ENCODE results near the gene TMEM87A.
"Not testable (repeated sequence)": the region's sequence is repeated elsewhere in the genome, so short reads cannot be mapped to it uniquely, and the experiment has no call there.

The TMEM87A gene

DNA sequence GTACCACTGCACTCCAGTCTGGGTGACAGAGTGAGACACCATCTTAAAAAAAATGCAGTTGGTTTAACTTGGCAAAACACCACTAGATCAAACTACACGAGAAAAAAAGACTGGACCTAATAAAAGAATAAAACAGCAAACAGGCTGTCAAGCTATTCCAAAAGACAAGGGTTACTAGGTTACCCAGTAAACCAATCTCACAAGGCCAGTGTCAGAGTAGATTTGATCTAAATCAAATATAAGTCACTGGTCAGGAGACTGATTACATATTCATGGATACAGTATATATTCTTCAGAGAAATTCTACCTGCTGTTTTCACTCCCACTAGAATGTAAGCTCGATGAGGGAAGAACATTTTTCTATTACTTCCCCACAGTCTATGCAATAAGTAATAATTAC, 2.7 kb downstream of the TMEM87A start:
- DNase-seq (ENCODE audit: low read depth), result no peak

DNA sequence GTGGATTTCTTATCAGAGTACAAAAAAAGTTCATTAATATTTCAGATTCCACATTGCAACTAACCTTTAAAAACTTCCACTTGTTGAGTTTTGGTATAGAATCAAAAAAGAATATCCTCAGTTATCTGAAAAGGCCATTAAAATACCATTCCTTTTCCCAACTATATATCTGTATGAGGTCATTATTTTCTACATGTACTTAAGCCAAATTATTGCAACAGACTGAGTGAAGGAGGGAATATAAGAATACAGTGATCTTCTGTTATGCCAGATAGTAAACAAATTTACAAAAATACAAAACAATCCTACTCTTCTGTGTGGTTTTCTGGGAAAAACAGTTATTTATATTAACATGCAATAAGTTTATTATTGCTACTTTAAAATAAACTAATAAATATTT, 5.9 kb downstream of the TMEM87A start:
- no peak for DNase-seq (ENCODE audit: low read depth)

DNA sequence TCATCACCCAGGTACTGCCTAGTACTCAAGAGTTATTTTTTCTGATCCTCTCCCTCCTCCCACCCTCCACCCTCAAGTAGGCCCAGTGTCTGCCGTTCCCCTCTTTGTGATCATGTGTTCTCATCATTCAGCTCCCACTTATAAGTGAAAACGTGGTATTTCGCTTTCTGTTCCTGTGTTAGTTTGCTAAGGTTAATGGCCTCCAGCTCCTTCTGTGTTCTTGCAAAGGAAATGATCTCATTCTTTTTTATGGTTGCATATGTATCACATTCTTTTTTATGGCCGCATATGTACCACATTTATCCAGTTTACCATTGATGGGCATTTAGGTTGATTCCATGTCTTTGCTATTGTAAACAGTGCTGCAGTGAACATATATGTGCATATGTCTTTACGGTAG, 8.4 kb downstream of the TMEM87A start:
- no peak for DNase-seq (ENCODE audit: low read depth)

DNA sequence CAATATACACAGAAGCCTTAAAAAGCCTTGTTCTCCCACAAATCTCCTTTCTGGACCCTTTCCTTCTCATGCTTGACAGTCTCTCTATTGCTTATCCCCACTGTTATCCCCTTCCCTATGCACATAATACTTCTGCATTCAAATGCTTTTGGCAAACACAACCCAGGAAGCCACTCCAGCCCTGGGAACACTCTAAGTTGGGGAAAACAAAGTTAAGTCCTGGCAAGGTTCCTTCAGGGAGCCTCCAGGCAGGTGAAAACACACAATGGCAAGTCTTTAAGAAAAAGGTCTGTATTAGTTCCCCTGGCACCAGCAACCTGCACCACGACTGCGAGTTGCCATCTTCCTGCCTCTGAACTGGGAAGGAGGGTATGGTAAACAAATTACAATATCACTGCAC, 19.9 kb downstream of the TMEM87A start:
- no peak for DNase-seq (ENCODE audit: low read depth)

DNA sequence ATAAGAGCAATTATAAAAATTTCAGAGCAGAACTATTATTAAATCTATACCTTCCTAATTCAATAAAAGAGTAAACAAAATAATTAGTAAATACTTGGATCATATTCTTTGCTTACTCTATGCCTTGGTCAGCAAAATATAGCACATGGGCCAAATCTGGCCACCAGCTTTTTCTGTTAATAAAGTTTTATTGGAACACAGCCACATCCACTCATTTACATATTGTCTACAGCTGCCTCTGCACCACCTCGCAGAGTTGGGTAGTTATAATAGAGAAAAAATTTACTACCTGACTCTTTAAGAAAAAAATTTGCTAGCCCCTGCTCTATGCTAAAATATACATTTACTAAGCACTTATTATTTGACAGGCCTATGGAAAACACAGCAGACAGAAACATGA, 32.4 kb downstream of the TMEM87A start:
- no peak for DNase-seq (ENCODE audit: low read depth)

DNA sequence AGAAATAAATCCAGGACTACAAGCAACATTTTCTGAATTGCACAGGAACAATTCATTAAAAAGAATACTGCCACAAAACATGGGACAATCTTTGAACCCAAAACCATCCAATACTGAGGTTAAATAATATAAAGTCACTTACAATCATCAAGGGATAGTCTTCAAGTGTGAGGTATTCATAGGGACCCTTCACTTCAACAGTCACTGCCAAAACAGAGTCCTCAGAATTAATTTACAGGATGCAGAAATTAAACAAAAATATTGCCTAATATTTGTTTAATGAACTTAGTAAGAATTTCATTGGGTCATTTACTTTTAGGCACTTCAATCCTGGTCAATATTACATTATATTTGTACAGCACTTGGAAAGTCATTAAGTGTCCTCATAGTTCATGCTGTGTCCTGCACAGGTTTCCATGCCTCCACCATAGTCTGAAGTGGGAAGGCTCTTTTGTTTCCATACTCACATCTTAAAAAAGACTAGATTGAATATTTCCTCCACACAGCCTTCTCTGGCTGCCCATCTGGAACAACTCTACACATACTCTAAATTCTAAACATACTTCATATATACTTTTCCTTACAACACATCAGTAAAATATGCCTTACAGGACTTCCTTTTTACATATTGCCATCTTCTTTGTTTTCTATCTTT, 33.6 kb downstream of the TMEM87A start:
- no peak for DNase-seq (ENCODE audit: low read depth)

DNA sequence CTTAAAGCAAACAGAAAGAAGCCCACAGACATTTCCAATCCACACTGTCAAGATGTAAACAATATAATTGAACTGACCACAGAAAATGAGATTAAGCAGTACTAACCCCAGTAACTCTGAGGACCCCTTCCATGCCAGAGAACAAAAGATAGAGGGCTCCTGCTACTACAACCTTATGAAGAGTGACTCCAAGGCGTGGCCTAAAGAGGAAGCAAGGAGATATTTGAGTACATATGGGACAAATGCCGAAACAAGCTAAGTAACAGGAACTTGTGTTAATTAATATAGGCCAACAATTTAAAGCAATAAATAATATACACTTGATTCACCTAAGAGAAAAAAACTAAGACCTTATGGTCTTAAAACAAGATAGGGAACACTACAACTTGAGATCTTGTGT, 40.1 kb downstream of the TMEM87A start:
- DNase-seq (ENCODE audit: low read depth), result no peak

DNA sequence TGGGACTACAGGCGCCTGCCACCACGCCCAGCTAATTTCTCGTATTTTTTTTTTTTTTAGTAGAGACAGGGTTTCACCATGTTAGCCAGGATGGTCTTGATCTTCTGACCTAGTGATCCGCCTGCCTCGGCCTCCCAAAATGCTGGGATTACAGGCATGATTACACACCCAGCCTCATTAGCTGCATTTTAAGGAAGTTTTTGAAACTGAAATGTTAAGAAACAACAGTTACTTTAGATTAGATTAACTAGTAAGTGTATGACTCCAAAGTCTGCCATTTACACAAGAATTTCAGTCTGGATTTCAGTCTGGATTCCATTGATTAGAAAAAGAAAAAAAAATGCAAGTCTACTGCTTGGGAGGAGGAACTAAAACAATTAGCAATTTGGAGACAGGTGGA, 40.6 kb downstream of the TMEM87A start:
- DNase-seq (ENCODE audit: low read depth), result no peak

DNA sequence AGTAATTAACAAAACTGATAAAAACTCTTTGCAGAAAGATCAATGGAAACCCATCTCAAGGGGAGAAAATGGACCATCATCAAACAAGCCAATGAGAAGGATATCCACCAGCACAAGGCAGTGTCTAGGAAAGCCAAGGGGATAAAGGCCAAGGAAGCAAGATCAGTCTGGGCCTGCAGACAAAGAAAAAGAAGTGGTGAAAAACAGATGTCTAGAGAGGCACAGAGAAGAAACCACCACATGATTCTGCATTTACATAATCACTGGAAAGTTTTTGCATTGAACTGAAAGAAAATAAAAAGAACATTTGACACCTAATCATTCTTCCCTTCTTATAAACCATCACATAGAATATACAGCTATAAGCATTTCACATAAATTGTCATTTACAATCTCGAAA, 42.1 kb downstream of the TMEM87A start:
- no peak for DNase-seq (ENCODE audit: low read depth)

DNA sequence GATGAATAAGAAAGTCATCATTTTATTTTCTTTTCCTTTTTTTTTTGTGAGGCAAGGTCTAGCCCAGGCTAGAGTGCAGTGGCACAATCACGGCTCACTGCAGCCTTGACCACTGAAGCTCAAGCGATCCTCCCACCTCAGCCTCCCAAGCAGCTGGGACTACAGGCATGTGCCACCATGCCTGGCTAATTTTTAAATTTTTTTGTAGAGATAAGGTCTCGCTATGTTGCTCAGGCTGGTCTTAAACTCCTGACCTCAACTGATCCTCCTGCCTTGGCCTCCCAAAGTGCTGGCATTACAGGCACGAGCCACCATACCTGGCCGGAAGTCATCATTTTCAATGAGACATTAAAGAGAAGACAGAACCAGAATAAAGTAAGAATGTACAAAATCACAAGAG, 44.3 kb downstream of the TMEM87A start:
- DNase-seq (ENCODE audit: low read depth), result not testable (repeated sequence)

DNA sequence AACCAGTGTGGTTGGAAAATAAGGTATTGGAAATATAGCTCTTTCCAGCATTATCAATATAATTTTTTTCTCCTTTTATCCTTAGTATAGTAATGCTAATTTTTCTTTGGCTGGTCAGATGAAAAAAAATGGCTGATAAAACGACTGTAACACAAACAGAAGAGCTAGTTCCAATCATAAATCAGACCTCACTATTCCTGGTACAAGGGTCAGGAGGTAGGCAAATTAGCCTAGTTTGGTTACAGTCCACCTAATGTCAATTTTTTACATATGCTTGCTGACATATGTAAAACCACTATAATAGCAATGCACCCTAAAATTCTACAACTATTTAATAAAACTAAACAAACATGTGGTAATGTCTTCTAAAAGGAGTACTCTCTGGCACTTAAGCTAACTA, 45.2 kb downstream of the TMEM87A start:
- DNase-seq (ENCODE audit: low read depth), result no peak

DNA sequence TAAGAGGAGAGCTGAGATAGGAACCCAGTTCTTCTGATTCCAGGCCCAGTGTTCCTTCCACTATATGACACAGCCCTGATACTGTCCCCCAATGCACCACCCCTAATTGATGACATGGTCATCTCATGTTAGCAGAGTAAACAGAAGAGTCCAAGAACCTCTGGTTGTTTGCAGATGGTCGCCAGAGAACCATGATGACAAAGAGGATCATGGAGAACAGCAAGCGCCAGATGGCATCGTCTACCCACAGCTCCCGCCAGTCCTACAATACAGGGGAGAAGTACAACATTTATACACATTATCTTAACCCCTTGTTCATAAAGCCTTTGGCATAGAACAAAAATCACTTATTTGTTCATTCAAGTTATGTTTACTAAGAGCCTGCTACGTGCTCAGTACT, 46.6 kb downstream of the TMEM87A start:
- DNase-seq (ENCODE audit: low read depth), result no peak

DNA sequence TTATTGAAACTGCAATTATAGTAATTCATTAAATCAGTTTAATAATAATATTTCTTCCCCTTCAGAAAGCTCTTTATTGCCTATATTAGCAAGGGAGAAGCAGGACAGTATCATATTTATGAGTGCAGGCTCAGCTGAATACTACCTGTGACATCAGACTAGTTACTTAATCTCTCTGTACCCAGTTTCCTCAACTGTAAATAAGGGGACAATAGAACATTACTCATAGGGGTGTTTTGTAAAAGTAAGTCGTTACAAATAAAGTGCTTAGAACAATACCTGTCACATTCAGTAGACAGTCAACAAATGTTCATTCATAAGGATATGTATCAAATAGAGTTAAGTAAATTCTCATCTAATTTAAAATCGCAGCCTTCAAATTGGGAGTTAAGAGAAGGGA, 53.0 kb downstream of the TMEM87A start:
- DNase-seq (ENCODE audit: low read depth), result no peak

DNA sequence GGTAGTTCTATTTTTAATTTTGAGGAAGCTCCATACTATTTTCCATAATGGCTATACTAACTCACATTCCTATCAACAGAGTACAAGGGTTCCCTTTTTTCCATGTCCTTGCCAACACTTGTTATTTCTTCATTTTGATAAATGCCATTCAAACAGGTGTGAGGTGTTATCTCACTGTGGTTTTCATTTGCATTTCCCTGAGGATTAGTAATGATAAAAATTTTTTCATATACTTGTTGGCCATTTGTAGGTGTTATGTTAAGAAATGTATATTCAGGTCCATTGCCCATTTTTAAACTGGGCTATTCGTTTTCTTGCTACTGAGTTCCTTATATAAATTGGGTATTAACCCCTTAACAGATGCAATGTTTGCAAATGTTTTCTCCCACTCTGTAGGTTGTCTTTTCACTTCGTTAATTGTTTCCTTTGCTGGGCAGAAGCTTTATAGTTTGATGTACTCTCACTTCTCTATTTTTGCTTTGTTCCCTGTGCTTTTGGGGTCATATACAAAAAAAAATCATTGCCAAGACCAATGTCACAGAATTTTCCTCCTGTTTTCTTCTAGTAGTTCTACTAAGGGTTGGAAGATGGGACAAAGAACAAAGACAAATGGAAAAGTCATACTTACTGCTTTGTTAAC, 54.2 kb downstream of the TMEM87A start:
- no peak for DNase-seq (ENCODE audit: low read depth)

DNA sequence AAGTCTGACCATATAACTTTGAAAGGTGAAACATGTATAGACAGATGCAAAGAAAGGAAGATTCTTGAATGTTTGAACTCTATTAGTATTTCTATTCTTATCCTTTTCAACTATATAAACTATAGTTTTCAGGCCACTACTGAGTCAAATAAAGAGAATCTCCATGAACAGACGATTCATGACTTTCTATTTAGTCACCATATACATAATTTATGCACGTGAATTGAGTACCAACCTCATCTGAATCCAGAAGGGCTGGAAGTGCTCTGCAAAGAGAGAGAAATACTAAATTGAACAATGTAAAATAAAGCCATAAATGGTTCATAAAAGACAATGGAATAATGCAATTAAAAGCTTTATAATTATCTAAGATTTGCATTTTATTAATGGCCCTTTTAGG, 55.7 kb downstream of the TMEM87A start:
- DNase-seq (ENCODE audit: low read depth), result no peak

DNA sequence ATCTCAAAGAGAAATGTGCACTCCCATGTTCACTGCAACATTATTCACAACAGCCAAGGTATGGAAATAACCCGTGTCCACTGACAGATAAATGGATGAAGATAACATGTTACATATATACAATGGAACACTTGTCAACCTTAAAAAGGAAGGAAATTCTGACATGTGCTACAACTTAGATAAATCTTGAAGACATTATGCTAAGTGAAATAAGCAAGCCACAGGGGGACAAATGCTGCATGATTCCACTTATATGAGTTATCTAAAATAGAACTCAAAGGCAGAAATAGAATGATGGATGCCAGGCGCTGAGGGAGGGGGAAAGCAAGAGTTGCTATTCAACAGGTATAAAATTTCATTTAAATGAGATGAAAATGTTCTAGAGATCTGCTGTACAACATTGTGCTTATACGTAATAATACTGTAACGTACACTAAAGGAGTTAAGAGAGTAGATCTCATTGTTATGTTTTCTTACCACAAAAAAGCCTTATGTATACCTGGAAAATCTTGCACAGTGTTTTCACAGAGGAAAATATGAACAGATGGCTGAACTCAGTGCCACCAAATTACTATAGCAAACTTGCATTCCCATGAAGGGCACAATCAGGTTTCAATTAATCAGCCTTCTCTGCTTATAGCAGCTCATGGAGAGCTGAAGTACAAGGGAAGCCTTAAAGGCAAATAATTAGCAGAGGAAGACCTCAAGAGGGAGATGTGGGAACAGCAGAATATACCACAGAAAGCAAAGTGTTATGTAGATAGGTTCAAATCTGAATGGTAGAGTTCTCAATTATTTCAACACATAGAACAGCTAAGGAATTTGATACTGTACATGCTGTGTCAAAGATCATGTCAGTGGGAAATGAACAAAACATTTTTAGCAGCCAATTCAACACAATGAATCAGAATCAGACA, 57.1 kb downstream of the TMEM87A start:
- no peak for DNase-seq (ENCODE audit: low read depth)

DNA sequence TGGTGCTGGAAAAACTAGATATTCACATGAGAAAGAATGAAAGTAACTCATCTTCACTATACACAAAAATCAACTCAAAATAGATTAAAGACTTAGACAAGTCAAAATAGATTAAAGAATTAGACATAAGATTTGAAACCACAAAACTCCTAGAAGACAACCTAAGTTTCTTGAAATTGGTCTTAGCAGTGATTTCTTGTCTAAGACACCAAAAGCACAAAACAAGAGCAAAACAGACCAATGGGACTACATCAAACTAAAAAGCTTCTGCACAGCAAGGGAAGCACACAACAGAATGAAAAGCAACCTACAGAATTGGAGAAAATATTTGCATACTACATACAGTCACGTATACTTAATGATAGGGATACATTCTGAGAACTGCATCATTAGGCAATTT, 58.6 kb downstream of the TMEM87A start:
- DNase-seq (ENCODE audit: low read depth), result no peak

DNA sequence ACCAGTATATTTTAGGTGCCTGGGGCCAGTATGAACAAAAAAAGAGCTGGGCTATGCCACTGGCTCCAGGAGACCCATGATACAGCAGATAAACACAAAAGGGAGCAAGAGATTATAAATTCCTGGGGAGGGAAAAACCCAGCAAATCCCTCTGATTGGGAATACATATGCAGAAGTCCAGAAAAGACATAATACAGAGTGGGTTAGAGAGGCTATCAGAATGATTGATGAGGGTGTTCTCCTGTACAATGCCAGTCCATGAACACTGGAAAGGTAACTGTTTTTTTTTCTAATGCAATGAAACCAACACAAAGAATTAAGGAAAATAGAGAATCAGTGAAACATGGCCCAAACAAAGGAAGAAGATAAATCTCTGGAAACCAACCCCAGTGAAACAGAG, 59.7 kb downstream of the TMEM87A start:
- DNase-seq (ENCODE audit: low read depth), result no peak

DNA sequence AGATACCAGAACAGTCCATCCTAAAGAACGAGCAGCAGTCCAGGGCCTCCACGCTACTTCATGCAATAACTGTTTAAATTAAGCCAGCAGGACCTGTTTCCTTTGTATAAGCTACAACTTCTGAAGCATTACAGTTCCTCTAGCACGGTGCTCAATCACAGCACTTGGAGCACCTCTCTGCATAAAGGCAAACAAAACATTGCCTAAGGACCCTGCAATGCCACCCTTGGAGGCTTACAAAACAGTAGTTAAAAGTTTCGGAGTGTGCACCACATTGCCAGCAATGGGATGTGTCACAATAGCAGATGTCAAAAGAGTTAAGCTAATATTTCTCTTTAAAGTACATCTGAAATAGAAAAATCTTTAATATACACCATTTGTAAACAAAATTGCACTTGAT, 62.5 kb downstream of the TMEM87A start:
- no peak for DNase-seq (ENCODE audit: low read depth)

DNA sequence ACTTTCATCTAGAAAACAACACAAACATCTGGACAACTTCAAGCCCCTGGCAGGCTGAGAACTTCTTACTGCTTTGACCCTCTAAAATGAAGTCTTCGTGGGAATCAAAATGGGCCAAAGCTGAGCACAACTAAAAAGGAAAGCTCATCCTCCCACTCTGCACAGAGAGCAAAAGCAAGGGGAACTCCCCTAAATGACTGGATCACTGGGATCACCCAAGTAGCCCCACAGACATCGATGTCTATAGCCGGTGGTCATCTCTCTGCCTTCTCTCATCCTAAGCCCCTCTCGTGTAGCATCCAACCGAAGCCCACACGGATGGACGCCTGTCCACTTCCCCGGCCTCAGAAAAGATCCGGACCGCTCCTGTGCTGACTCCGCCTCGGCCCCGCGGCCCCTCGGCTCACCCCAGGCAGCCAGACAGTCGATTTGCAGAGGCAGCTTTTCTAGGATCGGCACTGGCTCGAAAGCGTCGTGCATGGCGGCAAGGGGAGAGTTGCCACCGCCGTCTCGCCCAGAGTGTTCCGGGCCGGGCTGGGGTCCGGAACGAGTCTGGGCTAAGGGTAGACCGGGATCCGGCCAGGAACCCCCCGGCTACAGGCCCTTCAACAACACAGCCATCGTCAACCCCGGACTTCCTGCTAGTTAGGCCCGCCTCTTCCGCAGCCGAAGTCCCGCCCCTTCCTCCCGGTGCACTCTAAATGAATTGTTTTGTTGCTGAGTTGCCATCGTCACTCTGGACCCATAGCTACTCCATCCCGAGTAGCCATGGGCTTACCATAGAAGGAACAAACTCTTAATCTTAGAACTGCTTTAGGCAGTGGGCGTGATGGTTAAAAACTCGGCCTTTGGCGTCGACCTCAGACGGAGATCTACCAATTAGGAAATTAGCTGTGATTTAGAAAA, 65.3 kb downstream of the TMEM87A start, which contains the start of gene VPS39:
VPS39 (minus strand) TSS at position 631 of the 906 bp plus-strand sequence; CDS start at position 480, 151 bp downstream.
- peak; percentile 67 for DNase-seq (ENCODE audit: low read depth)

DNA sequence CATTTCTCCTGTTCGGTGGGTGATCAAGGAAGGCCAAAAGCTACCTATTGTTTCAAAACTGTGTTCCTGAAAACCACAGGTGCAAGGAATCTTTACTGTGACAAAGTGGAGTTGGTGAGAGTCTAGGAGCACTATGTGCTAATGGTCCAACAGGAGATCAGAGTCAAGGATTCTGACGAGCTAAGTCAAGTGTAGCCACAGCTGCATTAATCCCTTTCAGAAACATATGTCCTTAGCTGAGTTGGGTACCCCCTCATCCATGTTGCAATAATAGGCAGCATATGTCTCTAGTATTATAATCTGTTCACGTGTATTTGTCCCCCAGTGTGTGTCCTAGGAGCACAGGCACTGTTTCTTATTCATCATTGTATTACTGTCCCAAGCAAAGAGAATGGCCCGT, 66.8 kb downstream of the TMEM87A start:
- no peak for DNase-seq (ENCODE audit: low read depth)

DNA sequence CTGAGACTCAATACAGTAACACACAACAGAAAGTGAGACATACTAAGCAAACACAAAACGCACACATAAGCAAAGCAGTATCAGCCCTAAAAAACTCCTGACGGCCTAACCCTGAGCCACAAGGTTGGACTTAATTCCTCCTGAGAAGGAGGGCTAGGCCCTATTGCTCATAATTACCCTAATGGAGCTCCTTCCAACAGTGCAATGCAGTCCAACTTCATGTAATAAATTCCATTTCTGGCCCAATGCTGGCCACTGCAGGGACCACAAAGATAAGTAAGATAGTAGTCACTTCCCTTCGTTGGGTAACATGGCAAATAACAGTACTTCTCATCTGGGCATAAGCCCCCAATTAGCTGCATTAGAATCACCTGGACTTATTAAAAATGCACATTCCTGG, 69.3 kb downstream of the TMEM87A start:
- no peak for DNase-seq (ENCODE audit: low read depth)

Measured in stimulated activated CD8-positive, alpha-beta memory T cell treated with anti-CD3 and anti-CD28 coated beads, Interleukin-7, amount 100 ng/mL, for 24 hours (primary cell).